GM12872 (cell line): ENCODE data around the gene EXOC6B.

Source experiments
- TF ChIP-seq, protein P1 (sequence below): IDR thresholded peaks from 3 replicates; pipeline ENCODE4 v1.5.1; 2011; ENCODE audit warnings: low read depth, mild to moderate bottlenecking, low read length, moderate library complexity; ENCODE audit not compliant: insufficient read depth

EXOC6B gene

DNA sequence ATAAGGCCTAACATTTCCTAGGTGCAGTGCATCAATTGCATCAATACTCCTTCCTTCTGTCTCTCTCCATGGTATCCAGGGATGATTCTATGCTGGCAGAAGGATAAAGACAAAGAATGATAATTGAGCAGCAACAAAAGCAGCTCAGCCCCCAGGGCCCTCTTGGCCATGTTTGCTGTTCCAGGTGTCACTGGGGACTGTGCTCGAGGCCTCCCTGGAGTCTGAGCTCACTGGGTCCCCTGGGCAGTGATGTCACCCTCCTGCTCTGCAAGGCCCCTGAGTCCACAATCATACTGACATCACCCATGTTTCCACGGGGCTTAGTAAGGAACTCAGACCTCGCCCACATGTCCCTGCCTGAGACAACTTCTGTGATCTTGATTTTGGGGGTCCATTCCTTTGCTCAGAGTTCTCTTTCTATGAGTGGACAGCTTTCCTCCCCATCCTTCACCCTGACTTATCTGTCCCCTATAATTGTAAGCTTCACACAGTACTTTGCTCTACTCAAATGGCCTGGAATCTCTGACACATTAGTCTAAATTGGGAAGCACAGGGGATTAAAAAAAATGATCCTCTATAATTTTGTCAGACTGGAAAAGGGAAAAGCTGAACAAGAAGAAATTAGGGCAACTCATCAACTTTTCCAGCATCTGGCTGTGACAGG lies 15.8 kb upstream of the EXOC6B start:
- TF ChIP-seq, protein P1, sequence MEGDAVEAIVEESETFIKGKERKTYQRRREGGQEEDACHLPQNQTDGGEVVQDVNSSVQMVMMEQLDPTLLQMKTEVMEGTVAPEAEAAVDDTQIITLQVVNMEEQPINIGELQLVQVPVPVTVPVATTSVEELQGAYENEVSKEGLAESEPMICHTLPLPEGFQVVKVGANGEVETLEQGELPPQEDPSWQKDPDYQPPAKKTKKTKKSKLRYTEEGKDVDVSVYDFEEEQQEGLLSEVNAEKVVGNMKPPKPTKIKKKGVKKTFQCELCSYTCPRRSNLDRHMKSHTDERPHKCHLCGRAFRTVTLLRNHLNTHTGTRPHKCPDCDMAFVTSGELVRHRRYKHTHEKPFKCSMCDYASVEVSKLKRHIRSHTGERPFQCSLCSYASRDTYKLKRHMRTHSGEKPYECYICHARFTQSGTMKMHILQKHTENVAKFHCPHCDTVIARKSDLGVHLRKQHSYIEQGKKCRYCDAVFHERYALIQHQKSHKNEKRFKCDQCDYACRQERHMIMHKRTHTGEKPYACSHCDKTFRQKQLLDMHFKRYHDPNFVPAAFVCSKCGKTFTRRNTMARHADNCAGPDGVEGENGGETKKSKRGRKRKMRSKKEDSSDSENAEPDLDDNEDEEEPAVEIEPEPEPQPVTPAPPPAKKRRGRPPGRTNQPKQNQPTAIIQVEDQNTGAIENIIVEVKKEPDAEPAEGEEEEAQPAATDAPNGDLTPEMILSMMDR, result no peak

DNA sequence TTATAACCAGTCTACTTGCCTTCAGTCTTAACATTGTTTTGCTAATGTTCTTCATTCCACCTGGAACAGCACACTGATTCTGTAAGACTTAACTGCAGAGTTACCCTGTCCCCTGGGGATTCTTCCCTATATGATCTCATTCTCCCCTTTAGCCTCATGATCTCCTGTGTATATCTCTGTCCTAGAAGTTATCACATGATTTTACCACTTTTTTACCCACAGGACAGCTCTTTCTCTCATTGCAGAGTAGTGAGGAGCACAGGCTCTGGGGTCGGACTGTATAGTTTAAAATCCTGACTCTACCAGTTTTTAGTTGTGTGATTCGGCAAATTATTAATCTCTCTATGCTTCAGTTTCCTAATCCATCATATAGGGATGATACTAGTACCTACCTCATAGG lies 14.2 kb upstream of the EXOC6B start:
- TF ChIP-seq, protein P1, result no peak

DNA sequence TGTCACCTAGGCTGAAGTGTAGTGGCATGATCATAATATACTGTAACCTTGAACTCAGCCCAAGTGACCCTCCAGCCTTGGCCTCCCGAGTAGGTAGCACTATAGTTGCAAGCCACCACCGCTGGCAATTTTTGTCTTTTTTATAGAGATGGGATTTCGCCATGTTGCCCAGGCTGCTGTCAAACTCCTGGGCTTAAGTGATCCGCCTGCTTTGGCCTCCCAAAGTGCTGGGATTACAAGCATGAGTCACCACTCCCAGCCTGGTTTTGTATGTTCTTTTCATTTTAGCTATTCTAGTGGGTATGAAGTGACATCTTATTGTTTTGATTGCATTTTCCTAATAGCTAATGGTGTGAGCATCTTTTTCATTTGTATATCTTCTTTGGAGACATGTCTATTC lies 11.3 kb upstream of the EXOC6B start:
- TF ChIP-seq, protein P1, result no peak

DNA sequence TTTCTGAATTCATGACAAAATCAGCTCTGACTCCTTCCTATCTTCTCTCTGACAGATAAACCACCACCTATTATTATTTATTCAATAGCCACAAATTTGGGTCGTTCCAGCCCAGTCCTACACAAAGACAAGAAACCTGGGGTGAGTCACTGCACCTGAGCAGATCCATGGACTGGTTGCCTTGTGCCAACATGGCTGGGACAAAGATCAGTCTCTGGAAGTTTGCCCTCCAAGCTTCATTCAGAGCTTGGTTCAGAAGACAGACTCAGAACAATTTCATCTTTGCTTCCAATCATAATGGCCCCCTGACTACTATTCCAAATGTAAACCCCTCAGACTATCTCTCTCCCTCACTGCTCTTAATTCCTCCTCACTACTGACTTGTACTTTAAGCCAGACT lies 9.6 kb upstream of the EXOC6B start:
- TF ChIP-seq, protein P1, result no peak

DNA sequence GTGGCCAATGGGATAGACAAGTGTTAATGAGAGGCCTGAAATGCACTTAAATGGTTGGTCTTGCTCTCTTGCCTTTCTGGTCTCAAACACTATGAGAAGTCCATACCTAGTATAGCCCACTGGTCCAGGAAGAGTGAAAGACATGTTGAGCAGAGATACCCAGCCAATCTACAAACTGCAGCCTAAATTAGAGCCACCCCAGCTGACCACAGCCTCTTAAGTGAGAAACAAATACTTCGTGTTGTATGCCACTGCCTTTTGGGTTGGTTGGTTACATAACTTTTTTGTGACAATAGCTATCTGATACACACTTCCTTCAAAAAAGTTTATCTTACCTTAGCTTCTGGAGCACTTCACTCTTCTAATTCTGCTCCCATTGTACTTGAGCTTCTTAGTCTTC lies 8.8 kb upstream of the EXOC6B start:
- TF ChIP-seq, protein P1, result no peak

DNA sequence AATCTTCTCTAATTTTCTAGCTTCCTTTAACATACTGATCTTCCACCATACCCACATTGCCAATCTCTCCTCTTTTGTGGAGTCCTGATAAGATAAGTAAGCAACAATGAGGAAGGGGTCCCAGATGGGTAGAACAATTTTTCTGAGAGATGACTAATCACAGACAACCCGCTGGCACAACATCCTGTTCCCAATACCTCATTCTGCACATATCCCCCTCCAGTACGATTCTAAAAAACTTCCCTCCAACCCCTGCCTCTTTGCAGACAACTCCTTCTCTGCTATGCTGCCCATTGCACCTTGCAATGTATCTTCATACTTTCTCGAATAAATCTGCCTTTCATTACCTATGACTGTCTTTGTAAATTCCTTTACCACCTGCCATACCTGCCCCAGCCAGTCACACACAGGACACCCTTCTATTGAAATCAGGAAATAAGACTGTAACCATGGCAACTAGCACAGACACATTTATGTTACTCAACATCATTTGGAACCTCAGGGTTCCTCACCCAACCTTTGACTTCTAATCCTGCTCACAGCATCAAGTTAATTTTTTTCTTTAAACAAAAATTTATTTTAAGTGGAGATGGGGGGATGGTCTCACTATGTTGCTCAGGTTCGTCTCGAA lies 7.4 kb upstream of the EXOC6B start:
- TF ChIP-seq, protein P1, result no peak

DNA sequence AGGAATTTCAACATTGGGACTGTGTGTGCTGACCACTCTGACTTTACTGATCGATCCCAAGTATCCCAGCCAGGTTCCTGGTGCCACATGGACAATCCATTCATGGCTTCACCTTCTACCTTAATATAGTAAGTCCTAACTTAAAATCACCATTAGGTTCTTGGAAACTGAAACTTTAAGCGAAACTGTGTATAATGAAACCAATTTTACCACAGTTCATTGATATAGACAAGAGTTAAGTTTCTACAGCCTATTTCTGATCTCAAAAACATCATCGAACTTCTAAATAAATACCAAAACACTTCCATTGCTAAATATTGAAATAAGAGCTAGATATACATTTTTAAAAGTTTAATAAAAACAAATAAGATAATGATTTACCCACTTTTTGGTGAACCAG lies 4.4 kb upstream of the EXOC6B start:
- TF ChIP-seq, protein P1, result no peak
